IMR-90 (cell line): ENCODE data around the gene COPS7A. TPM values are rescaled to one million over a fixed set of nuclear protein-coding genes. Genes with fewer than 3 reads are reported as not detected.

ENCODE experiments used
- ATAC-seq: fragments of 200-7000 bp; cut with Tn5 transposase; 2 replicates; pipeline ENCODE4 v1.9.1; 2020; ENCODE audit warnings: low read depth, mild to moderate bottlenecking, moderate library complexity
- BruUV-seq: library from RNA; stranded (reverse); fragments of 400-500 nt; replicated peaks from 2 replicates; lab custom pipeline; 2021; lab: Mats Ljungman, UMichigan
- CTCF ChIA-PET: fragments of 300-600 bp; formaldehyde crosslinking; extraction: SDS; loops from one replicate; lab custom pipeline; 2021; ENCODE audit warnings: antibody characterized with exemption; lab: Yijun Ruan, JAX
- POLR2A ChIA-PET: fragments of 300-600 bp; sonication (Branson Sonifier 250); formaldehyde crosslinking; loops from one replicate; lab custom pipeline; 2022; ENCODE audit warnings: antibody characterized with exemption; ENCODE audit not compliant: unreplicated experiment; lab: Charles Lee
- DNase-seq: peaks from one replicate; pipeline ENCODE4 v3.0.0; 2013
- H2AFZ ChIP-seq: replicated peaks from 2 replicates; pipeline ENCODE3; 2013; ENCODE audit warnings: low read length, mild to moderate bottlenecking; ENCODE audit not compliant: poor library complexity
- H2AK5ac ChIP-seq: 2 replicates; pipeline ENCODE4 v1.6.1; 2013; ENCODE audit warnings: low read depth, low read length, inconsistent platforms
- H2AK9ac ChIP-seq: replicated peaks from 2 replicates; pipeline ENCODE3; 2013; ENCODE audit warnings: mild to moderate bottlenecking, low read depth, low read length, moderate library complexity; ENCODE audit not compliant: poor library complexity
- H2BK120ac ChIP-seq: 2 replicates; pipeline ENCODE4 v1.6.1; 2013; ENCODE audit warnings: low read depth, low read length, inconsistent platforms
- H2BK15ac ChIP-seq: 3 replicates; pipeline ENCODE4 v1.6.1; 2013; ENCODE audit warnings: low read depth, low read length, inconsistent platforms
- H2BK20ac ChIP-seq: 2 replicates; pipeline ENCODE4 v1.6.1; 2013; ENCODE audit warnings: low read depth, mild to moderate bottlenecking, inconsistent platforms, low read length, moderate library complexity
- H2BK5ac ChIP-seq: 2 replicates; pipeline ENCODE4 v1.6.1; 2013; ENCODE audit warnings: mild to moderate bottlenecking, low read depth, low read length, inconsistent platforms; ENCODE audit not compliant: poor library complexity, severe bottlenecking
- H3K14ac ChIP-seq: replicated peaks from 2 replicates; pipeline ENCODE4 v1.6.1; 2013; ENCODE audit warnings: low read depth, low read length, inconsistent platforms
- H3K18ac ChIP-seq: 2 replicates; pipeline ENCODE4 v1.6.1; 2013; ENCODE audit warnings: low read depth, low read length, control low read depth
- H3K23ac ChIP-seq: 2 replicates; pipeline ENCODE4 v1.6.1; 2013; ENCODE audit warnings: low read depth, low read length, inconsistent platforms
- H3K27ac ChIP-seq: 2 replicates; pipeline ENCODE4 v1.5.1; 2013; ENCODE audit warnings: mild to moderate bottlenecking, control low read depth, low read length; ENCODE audit not compliant: insufficient read depth
- H3K27me3 ChIP-seq: 2 replicates; pipeline ENCODE4 v1.6.1; 2013; ENCODE audit warnings: low read length; ENCODE audit not compliant: control insufficient read depth, insufficient read depth
- H3K36me3 ChIP-seq: 2 replicates; pipeline ENCODE4 v1.6.1; 2013; ENCODE audit warnings: low read length, mixed read lengths; ENCODE audit not compliant: control insufficient read depth, insufficient read depth
- H3K4ac ChIP-seq: 2 replicates; pipeline ENCODE4 v1.6.1; 2013; ENCODE audit warnings: low read depth, low read length, inconsistent platforms
- H3K4me1 ChIP-seq: 2 replicates; pipeline ENCODE4 v1.6.1; 2013; ENCODE audit warnings: low read length, mixed read lengths; ENCODE audit not compliant: control insufficient read depth, insufficient read depth
- H3K4me2 ChIP-seq: 2 replicates; pipeline ENCODE4 v1.6.1; 2013; ENCODE audit warnings: low read depth, mild to moderate bottlenecking, control low read depth, low read length, moderate library complexity
- H3K4me3 ChIP-seq: 2 replicates; pipeline ENCODE4 v1.5.1; 2013; ENCODE audit warnings: low read depth, mild to moderate bottlenecking, control low read depth, low read length, moderate library complexity; ENCODE audit not compliant: insufficient read depth
- H3K56ac ChIP-seq: 2 replicates; pipeline ENCODE4 v1.6.1; 2013; ENCODE audit warnings: low read length, inconsistent platforms; ENCODE audit not compliant: insufficient read depth; ENCODE audit errors: extremely low read depth
- H3K79me1 ChIP-seq, 2 experiments: 2 replicates each; pipeline ENCODE4 v1.6.1; 2013; ENCODE audit warnings: low read length in 2 of 2, inconsistent platforms in 1 of 2, low read depth in 1 of 2
- H3K9ac ChIP-seq: 2 replicates; pipeline ENCODE4 v1.6.1; 2013; ENCODE audit warnings: low read depth, low read length, control low read depth
- H3K9me1 ChIP-seq: 2 replicates; pipeline ENCODE4 v1.6.1; 2013; ENCODE audit warnings: low read length, inconsistent platforms; ENCODE audit not compliant: insufficient read depth
- H3K9me3 ChIP-seq: 2 replicates; pipeline ENCODE4 v1.6.1; 2013; ENCODE audit warnings: low read length; ENCODE audit not compliant: control insufficient read depth, insufficient read depth
- H4K20me1 ChIP-seq: 2 replicates; pipeline ENCODE4 v1.6.1; 2013; ENCODE audit warnings: low read length, inconsistent platforms; ENCODE audit not compliant: insufficient read depth
- H4K5ac ChIP-seq: 2 replicates; pipeline ENCODE4 v1.6.1; 2013; ENCODE audit warnings: mild to moderate bottlenecking, low read depth, low read length, control low read depth
- H4K8ac ChIP-seq, 2 experiments: 2 replicates each; pipeline ENCODE4 v1.6.1; 2013; ENCODE audit warnings: low read depth in 2 of 2, low read length in 2 of 2, control low read depth in 1 of 2, inconsistent platforms in 1 of 2
- H4K91ac ChIP-seq: 2 replicates; pipeline ENCODE4 v1.6.1; 2013; ENCODE audit warnings: low read depth, low read length, inconsistent platforms; ENCODE audit not compliant: insufficient read depth
- BHLHE40 ChIP-seq: fragments of 150-350 bp; IDR thresholded peaks from 2 replicates; pipeline ENCODE4 v1.6.1; 2016; ENCODE audit warnings: mild to moderate bottlenecking, low read depth, low read length
- CTCF ChIP-seq: conservative IDR thresholded peaks from 2 replicates; pipeline ENCODE4 v1.5.1; 2012; ENCODE audit warnings: mild to moderate bottlenecking, low read depth, low read length, improper control_type of control experiment
- FOS ChIP-seq: fragments of 150-350 bp; IDR thresholded peaks from 2 replicates; pipeline ENCODE4 v1.6.1; 2016; ENCODE audit warnings: low read depth, low read length
- MXI1 ChIP-seq: IDR thresholded peaks from 2 replicates; pipeline ENCODE4 v1.6.1; 2012; ENCODE audit warnings: low read depth, mild to moderate bottlenecking, low read length, moderate library complexity, borderline replicate concordance
- POLR2A ChIP-seq: IDR thresholded peaks from 2 replicates; pipeline ENCODE4 v1.6.1; 2012; ENCODE audit warnings: mild to moderate bottlenecking, low read depth, low read length
- USF2 ChIP-seq: fragments of 150-350 bp; IDR thresholded peaks from 2 replicates; pipeline ENCODE4 v1.6.1; 2017; ENCODE audit warnings: mild to moderate bottlenecking, antibody characterized with exemption, low read length, low read depth
- WGBS, 2 experiments: methylation state at CpG; one replicate each; pipeline versions ENCODE4 v1.1.5 to v1.1.7; 2013; ENCODE audit warnings: missing lambda C conversion rate in 2 of 2; ENCODE audit not compliant: insufficient read length in 1 of 2; ENCODE audit errors: extremely low coverage in 2 of 2; 5-methylcytosine and 5-hydroxymethylcytosine counted together
- dilution Hi-C: fragments of 300-500 bp; cut with HindIII; formaldehyde crosslinking; loops from one replicate; pipeline ENCODE4 v1.14.3; 2018; ENCODE audit warnings: low sequenced_read_pairs; ENCODE audit not compliant: unreplicated experiment
- in situ Hi-C: fragments of 300-500 bp; cut with MboI; formaldehyde crosslinking; loops from 3 replicates; pipeline ENCODE4 v1.14.3; 2019; ENCODE audit warnings: low sequenced_read_pairs, inconsistent platforms, mixed read lengths
- intact Hi-C: fragments of 100-400 bp; cut with micrococcal nuclease; formaldehyde crosslinking; loops from 2 replicates; pipeline ENCODE4 v1.10.0; 2022
- polyA plus RNA-seq, 3 experiments: library from polyadenylated mRNA; depleted of rRNA; stranded (reverse); fragments of >200 nt; gene quantifications; 2 replicates each; pipeline ENCODE4 v1.2.3, GENCODE V29; 2012; ENCODE audit warnings: low replicate concordance in 1 of 3
- total RNA-seq: library from RNA; depleted of rRNA; stranded (reverse); fragments of >200 nt; gene quantifications from 2 replicates; pipeline ENCODE4 v1.2.3, GENCODE V29; 2012

Gene COPS7A
- total and polyA plus RNA-seq, 2 of the 4 experiments (the other 2 are of a cell fraction), result 58.8 to 135 TPM

- TF ChIP-seq USF2, result no peak
- TF ChIP-seq FOS, result no peak
- no peak for TF ChIP-seq CTCF
- TF ChIP-seq MXI1, result no peak
- TF ChIP-seq BHLHE40, result no peak
- no peak for TF ChIP-seq POLR2A
- no peak overlapping the region for H2BK120ac ChIP-seq
- H4K5ac ChIP-seq, result no peak overlapping the region
- H2BK20ac ChIP-seq, result no peak overlapping the region
- H4K20me1 ChIP-seq, result peaks cover 16% of the 10 kb centered on the region
- H4K91ac ChIP-seq, result no peak overlapping the region
- peak overlapping the region; percentile 89 for H2BK5ac ChIP-seq
- DNase-seq (no peak), ATAC-seq (no peak)
- H3K9me1 ChIP-seq, result peaks cover 4% of the 10 kb centered on the region
- peak overlapping the region; percentile 96 for H3K23ac ChIP-seq
- H2BK15ac ChIP-seq, result no peak overlapping the region
- H3K4ac ChIP-seq, result peak overlapping the region; percentile 91
- peak overlapping the region; percentile 100 for H2AK9ac ChIP-seq
- peak overlapping the region; percentile 94 for H3K4me2 ChIP-seq
- peaks cover 7% of the 10 kb centered on the region for H3K4me1 ChIP-seq
- WGBS, 2 experiments, result no CpG with 5 or more reads among the region's 7 CpGs
- POLR2A ChIA-PET, result interaction anchor here (0.6 to 3.2 kb wide), 3 partner anchors 15 to 100 kb away, joined by 3 to 21 read pairs (median 3); partner anchors contain the start of genes CDCA3 and PTMS
- peak overlapping the region in 1 of 2 experiments; percentile 77; a peak in 1 of 4 replicates for H4K8ac ChIP-seq
- peak overlapping the region; percentile 71 for H3K4me3 ChIP-seq
- H3K36me3 ChIP-seq, result peaks cover 44% of the 10 kb centered on the region
- dilution Hi-C loops, result no loop called here
- H3K27ac ChIP-seq, result peak overlapping the region; percentile 88
- intact Hi-C loops, result loop anchor here (2.0 kb wide), 1 partner anchor 63 kb away; the partner anchor contains the start of gene ZNF384
- H3K9me3 ChIP-seq, result no peaks in the 10 kb centered on the region
- peaks cover 22 to 36% of the 10 kb centered on the region in 2 experiments for H3K79me1 ChIP-seq
- no peak overlapping the region for H3K18ac ChIP-seq
- in situ Hi-C loops, result loop anchor here (5.0 kb wide), 1 partner anchor 76 kb away; the partner anchor contains the start of gene P3H3
- CTCF ChIA-PET, result interaction anchor here (1.1 to 3.9 kb wide), 3 partner anchors 14 to 38 kb away, joined by 3 to 27 read pairs (median 12); partner anchors contain the start of genes CD4 and PTMS
- peak overlapping the region; percentile 86 for H3K9ac ChIP-seq
- 0 out of 2 replicates have a peak overlapping the region, but pooled peaks have one; percentile 26 for H3K56ac ChIP-seq
- no TSS peak for BruUV-seq
- H2AFZ ChIP-seq, result peak overlapping the region; percentile 91
- H2AK5ac ChIP-seq, result peak overlapping the region; percentile 95
- no peaks in the 10 kb centered on the region for H3K27me3 ChIP-seq
- H3K14ac ChIP-seq, result peak overlapping the region; percentile 99
These were observed 27.9 kb downstream of the COPS7A start for GRCh38 chr12:6751767-6752166.
